22Rv1 (cell line): ENCODE results near the gene OSBPL7.

ENCODE experiments used
- H3K27ac ChIP-seq: fragments of 450-650 bp; 2 replicates; pipeline ENCODE4 v1.5.1; 2017
- ZFX ChIP-seq: fragments of 450-650 bp; IDR thresholded peaks from 2 replicates; pipeline ENCODE4 v1.6.1; 2017; ENCODE audit warnings: antibody characterized with exemption, borderline replicate concordance
- TF ChIP-seq, protein P1 (sequence below): fragments of 450-650 bp; IDR thresholded peaks from 2 replicates; pipeline ENCODE4 v1.5.1; 2017; ENCODE audit warnings: mild to moderate bottlenecking

OSBPL7 gene

DNA sequence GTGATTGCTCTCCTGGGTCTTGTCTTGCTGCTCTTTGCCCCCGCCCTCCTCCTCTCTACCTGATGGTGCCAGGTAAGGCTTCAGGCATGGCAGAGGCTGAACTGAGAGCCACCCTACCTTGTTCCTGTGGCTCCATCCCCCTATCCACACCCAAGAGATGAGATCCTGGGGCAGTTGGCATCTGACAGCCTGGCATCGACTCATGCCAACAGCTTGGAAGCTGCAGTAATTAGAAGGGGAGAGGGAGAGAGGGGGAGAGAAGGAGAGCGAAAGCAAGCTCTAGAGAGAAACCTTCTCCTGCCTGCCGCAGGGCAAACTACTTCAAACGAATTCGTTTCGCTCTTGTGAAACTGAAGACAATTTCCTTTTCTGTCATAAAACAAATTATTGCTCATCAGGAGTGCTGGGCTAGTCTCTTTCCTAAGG, 43.2 kb upstream of the OSBPL7 start:
- no peak overlapping the region for H3K27ac ChIP-seq
- TF ChIP-seq ZFX = no peak
- TF ChIP-seq, protein P1, sequence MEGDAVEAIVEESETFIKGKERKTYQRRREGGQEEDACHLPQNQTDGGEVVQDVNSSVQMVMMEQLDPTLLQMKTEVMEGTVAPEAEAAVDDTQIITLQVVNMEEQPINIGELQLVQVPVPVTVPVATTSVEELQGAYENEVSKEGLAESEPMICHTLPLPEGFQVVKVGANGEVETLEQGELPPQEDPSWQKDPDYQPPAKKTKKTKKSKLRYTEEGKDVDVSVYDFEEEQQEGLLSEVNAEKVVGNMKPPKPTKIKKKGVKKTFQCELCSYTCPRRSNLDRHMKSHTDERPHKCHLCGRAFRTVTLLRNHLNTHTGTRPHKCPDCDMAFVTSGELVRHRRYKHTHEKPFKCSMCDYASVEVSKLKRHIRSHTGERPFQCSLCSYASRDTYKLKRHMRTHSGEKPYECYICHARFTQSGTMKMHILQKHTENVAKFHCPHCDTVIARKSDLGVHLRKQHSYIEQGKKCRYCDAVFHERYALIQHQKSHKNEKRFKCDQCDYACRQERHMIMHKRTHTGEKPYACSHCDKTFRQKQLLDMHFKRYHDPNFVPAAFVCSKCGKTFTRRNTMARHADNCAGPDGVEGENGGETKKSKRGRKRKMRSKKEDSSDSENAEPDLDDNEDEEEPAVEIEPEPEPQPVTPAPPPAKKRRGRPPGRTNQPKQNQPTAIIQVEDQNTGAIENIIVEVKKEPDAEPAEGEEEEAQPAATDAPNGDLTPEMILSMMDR = no peak

DNA sequence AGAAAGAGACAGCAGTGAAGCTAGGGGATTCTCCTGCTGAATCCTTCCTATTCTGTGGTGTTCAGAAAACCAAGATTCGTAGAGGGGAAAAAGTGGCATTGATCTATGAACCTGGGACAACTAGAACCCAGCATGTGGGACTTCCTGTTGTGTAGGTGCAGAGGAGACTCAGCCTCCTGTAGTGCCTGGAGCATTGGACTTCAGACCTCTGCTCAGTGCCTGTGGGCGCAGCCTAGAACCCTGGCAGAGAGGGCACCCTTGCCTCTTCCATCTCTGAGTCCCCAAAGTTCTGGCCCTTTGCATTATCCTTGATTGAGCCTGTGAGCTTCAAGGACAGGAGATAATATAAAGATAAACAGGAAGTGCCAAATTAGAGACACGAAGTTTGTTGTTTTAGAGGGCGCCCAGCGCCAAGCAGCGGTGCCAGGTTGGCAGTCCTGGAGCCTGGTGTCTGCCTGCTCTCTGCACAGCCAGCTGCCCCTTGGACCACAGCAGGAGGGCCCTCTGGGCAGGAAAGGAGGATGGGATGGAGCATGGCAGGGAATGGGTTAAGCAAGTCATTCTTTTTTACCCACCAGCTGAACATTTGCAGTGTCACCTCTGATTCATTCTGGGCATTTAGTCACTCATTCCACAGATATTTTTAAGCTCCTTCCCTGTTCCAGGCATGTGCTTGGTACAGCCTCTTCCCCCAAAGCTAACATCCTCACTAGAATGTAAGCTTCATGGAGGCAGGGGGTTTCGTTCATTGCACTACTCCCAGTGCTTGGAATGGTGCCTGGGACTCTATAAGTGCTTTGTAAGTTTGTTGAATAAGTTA, 41.2 kb upstream of the OSBPL7 start:
- no peak overlapping the region for H3K27ac ChIP-seq
- TF ChIP-seq ZFX = no peak
- TF ChIP-seq, protein P1 = no peak

DNA sequence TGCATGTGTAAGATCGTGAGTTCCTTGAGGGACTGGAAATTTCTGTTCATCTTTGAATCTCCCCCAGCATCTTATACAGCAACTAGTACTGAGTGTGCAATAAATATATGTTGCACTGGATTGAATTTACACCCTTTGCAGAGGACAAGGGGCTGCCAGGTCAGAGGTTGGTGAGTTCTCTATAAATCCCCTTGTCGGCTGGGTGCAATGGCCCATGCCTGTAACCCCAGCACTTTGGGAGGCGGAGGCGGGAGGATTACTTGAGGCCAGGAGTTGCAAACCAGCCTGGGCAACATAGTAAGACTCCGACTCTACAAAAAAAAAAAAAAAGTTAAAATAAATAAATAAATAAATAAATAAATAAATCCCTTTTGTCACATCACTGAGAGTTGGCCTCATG, 38.8 kb upstream of the OSBPL7 start:
- H3K27ac ChIP-seq = no peak overlapping the region
- TF ChIP-seq, protein P1 = no peak
- TF ChIP-seq ZFX = no peak

DNA sequence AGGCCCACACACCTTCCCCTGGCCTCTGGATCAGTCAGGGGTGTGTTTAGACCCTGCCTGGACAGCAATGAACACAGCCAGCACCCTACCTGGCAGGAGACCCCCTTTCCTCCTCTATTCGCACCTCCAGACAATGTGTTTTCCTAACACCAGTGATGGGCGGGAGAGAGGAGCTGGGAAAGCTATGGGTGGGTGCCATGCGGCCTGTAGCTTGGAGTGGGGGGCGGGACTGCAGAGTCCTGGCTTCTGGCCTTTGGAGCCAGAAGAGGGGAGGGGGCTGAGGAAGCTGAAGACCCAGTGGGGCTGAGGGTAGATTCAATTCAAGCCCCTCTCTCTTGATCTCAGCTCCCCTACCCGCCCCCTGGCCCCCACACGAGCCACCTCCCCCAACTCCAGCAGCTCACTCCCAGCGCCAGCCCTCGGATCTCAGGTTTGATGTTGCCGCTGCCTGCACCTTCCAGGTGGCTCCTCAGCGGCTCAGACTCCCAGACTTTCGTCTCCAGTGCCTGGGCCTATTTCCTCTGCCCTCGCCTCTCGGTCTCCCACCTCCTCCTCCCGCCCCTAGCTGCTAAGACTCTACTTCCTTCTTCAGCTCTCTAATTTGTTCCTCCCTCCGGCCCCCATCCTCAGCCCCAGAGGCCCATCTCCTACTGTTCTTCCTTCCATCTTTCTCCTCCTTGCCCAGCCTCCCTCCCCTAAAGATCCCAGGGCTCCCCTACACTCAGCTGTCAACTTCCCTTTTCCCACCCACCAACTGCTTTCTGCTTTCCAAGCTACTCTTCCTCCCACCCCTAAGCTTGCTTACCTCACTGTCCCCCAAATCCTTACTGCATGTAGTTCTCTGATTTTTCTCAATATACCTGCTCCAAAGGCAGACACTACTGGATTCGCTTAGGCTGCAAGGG, 36.2 kb upstream of the OSBPL7 start:
- TF ChIP-seq, protein P1 = no peak
- TF ChIP-seq ZFX = no peak
- H3K27ac ChIP-seq = no peak overlapping the region

DNA sequence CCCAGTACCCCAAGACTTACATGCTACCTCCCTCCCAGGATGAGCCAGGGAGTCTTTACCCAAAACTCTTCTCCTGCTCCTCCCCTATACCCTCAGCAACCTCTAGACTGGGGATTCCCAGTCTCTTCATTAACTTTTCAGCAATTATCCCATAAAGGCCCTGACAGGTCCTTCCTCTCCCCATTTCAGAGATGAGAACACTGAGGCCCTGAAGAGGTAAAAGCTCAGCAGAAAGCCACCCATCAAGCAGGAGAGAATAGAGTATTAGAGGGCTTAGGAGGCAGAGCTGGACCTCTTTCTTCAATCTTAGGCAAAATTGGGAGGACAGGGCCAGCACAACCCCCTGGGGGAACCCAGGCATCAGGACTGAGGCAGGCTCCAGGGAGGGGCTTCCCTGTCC, 35.2 kb upstream of the OSBPL7 start:
- no peak for TF ChIP-seq ZFX
- TF ChIP-seq, protein P1 = no peak
- no peak overlapping the region for H3K27ac ChIP-seq

DNA sequence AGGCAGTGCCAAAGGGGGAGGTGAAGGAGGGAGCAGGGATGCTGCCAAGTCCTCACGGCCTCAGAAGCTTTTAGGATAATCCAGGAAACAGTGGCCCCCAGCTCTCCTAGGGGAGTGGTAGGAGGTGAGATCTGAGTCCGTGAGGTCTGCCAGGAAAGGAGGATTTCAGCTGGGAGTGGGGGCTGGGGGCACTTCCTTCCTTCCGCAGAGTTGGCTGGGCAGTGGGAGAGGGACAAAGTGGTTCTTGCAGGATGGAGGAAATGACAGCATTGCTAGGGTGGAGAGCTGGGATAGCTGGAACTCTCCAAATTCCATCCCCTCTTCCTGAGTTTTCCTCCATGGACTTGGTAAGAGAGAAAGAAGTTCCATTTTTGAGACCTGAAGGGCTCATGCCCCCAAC, 34.1 kb upstream of the OSBPL7 start:
- TF ChIP-seq, protein P1 = no peak
- TF ChIP-seq ZFX = no peak
- H3K27ac ChIP-seq = no peak overlapping the region

DNA sequence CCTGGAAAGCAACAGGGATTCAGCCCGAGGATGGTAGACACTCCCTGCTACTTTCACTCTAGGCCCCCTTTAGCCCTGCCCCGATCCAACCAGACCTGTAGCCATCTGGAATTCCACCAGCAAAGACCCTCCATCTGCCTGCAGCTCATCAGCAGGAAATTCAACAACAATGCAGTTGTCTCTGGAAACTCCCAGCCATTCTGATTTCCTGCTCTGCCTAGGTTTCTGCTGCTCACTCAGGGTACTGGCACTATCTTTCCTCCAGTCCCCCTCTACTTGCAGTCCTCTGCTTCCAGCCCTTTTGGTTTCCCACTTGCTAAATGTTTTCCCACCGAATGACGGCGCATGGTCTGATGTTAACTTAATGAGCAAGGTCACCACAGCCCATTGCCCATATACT, 32.0 kb upstream of the OSBPL7 start:
- TF ChIP-seq ZFX = no peak
- no peak overlapping the region for H3K27ac ChIP-seq
